GM19099 (cell line): ENCODE results near the gene PEPD.

Experiments
- POLR2A ChIP-seq: IDR thresholded peaks from 3 replicates; pipeline ENCODE4 v1.6.1; 2011; ENCODE audit warnings: low read depth; ENCODE audit not compliant: insufficient read length; ENCODE audit errors: extremely low read depth

Gene PEPD

DNA sequence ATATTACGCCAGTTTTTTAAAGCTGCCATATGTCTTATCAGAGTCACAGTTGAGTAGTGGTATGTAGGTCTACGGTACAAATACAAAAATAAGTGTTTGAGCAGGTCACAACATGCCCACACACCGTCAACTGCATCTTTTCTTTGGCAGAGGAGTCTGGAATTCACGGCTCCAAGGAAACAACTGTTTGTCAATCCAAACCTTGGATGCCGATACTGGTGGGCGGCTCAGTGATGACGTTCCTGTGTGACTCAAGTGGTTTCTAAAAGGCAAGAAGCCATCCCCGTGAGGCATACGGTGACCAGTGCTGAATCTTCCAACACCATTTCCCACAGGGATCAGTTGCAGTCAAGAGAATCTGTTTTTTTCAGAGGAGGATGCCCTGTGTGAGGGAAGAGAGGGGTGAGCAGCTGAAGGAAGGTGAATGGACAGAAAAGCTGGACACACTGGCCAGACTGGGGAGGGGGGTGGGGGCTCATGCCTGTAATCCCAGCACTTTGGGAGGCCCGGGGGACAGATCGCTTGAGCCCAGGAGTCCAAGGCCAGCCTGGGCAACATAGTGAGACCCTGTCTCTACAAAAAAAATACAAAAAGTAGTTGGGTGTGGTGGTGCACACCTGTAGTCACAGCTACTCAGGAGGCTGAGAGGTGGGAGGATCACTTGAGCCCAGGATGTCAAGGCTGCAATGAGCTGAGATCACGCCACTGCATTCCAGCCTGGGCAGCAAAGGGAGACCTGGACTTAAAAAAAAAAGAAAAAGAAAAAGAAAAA is 170.9 kb downstream of the PEPD start:
- TF ChIP-seq POLR2A: no peak

DNA sequence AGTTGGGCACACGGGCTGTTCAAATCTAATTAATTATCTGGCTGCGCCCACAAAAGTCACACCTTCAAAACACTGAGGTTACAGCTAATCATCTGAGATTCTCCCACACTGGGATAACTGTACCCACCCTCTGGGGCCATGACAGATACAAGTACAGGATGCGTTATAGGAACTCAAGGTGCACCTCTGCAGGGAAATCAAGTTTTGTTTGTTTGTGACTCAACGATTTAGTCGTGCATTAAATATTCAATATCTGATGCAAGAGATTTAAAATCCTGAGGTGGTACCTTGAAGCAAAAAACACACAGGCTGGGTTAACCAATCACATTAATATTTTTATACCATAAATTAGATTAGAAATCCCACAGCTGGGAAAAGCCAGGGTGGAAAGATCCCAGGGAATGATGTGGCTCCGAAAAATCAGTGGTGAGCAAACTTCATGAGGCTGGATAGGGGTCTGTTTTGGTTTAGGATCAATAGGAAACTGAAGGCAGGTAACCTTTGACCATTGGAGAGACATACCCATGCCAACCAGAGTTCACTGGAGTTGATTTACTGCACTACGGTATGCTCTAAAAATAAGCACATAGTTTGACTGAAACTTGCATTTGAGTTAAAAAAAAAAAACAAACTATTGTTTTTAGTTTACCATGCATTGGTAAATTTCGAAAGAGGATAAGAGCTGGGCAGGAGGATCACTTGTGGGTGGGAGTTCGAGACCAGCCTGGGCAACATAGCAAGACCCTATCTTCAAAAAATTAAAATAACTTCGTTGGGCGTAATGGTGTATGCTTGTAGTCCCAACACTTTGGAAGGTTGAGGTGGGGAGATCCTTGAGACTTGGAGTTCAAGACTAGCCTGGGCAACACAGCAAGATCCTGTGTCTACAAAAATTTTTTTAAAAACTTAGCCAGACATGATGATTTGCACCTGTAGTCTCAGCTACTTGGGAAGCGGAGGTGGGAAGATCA is 172.0 kb downstream of the PEPD start:
- TF ChIP-seq POLR2A: no peak

DNA sequence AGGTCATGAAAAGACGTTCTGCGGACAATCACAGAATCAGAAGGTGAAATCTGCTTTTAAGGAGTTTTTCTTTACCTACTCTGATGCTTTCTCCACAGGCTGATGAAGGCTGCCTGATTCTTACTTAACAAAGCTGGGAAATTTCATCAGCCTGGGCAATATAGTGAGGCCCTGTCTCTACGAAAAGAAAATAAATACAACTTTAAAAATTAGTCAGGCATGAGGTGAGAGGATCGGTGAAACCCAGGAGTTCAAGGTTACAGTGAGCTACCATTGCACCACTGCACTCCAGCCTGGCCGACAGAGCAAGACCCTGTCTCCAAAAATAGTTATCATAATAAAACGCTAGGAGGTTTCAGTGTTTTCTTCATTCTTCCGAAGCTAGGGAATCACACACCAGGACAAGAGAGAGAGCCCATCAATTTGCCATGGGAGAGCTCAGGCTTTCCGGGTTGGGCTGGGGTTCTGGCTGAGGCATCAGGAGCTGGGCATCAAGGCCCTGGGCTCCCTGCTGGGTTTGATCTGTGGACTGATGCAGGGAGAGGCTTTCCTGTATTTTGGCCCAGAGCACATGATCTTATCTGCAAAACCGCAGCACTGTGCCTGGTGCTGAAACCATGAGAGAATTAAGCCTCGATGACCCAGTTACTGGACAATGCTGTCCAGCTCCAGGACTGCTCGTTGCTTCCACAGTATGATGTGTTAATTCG is 173.1 kb downstream of the PEPD start:
- no peak for TF ChIP-seq POLR2A

DNA sequence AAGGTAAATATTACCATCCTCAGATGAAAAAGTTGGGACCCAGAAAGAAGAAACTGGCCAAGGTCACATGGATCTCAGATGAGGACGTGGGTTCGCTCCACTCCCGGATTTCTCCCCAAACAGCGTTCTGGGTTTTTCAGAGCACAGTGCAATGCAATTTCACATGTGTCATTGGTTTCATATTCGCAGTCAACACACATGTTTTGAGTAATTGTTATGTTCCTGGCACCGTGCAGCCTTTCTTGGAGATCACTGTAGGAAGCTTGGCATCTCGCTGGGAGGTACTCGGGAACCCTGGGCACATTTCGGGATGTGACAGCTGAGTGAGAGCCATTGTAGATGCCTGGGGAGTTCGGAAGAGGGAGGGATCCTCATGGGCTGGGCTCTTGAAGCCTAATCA is 174.3 kb downstream of the PEPD start:
- no peak for TF ChIP-seq POLR2A

DNA sequence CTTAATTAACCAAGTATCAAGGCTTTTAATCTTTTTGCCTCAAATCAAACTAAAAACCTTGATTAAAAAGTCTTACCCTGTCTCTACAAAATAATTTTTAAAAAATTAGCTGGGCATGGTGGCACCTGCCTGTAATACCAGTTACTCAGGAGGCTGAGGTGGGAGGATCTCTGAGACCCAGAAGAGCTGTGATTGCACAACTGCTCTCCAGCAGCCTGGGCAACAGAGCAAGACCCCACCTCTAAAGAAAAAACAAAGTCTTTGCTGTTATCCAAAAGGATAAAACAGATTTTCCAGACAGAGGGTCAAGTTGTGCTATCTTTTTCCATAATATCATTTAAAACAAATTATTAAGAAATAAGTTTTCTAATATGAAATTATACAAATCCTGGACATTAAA is 174.9 kb downstream of the PEPD start:
- no peak for TF ChIP-seq POLR2A

DNA sequence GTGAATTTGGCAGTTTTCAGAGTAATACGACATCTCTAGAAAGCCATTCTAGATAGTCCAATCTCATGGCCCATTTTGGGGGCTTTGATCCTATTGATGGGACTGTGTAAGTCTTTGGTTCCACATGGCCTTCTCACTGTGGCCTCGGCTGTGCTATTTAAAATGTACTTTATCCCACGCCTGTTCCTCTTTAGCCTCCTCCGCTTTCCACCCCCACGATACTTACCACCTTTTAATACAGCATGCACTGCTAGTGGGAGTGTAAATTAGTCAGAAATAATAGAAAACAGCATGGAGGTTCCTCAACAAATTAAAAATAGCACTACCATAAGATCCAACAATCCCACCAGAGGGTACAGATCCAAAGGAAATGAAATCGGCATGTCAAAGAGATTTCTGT is 176.4 kb downstream of the PEPD start:
- TF ChIP-seq POLR2A: no peak

DNA sequence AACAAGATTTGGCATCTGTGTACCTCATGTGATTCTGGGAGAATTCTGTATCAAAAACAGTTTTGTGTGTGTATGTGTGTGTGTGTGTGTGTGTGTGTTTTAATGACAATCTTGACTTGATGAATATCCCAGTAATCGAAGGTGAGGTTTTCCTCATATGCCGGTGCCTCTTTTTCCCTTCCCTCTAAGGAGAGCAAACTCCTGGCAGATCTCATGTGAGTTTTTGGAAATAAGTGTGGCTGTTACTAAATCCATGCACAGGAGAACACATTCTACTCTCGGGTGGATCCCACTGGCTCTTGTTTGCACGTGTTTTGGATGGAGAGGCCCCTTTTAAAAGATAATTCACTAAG is 177.0 kb downstream of the PEPD start:
- no peak for TF ChIP-seq POLR2A

DNA sequence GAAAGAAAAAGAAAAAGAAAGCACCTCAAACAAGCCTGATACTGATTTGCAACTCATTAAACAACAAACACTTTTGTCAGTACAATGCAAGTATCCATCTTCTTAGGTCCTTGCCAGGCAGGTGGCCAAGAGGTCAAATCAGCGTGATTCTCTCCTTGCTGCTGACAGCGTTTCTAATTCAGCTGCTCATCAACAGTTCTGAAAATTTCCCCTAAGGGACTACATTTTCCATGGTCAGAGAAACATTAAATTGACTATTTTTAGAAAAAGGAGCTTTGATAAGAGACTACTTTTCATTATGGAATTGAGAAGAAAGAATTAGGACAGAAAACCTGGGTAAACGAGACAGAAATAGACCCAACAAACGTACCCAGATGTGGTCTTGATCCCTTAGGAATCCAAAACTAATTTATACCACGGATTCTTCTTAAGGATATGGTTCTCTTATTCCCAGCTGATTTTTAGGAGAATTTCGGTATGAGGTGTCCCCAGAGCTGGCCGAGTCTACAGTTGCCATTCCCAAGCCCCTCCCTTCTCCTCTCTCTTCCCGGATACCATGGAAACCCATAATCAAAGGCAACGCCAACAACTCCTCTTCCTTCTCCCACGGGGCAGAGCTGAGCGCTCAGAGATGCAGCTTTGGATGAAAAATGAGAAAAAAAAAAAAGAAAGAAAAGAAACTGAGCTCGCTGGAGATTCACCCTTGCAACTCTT is 177.6 kb downstream of the PEPD start:
- TF ChIP-seq POLR2A: no peak

DNA sequence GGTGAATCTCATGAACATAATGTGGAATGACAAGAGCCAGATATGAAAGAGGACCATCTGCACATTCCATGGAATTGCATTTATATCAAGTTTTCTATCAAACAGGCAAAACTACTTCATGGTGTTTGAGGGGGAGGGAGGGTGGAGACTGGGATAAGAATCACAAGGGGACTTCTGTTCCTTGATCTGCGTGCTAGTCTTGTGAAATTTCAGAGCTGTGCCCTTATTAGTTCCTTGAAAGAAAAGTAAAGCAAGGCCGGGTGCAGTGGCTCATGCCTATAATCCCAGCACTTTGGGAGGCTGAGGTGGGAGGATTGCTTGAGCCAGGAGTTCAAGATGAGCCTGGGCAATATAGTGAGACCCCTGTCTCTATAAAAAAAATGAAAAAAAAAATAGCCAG is 178.3 kb downstream of the PEPD start:
- no peak for TF ChIP-seq POLR2A

DNA sequence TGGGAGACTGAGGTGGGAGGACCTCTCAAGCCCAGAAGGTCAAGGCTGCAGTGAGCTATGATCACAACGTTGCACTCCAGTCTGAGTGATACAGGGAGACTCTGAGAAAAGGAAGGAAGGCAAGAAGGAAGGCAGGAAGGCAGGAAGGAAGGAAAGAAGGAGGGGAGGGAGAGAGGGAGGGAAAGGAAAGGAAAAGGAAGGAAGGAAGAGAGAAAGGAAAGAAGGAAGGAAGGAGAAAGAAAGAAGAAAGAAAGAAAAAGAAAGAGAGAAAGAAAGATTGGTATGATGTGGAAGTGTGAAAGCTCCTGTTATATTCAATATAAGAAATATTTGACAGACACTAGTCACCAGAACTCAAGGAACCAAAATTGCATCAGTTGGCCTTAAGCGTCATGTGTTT is 180.6 kb downstream of the PEPD start:
- no peak for TF ChIP-seq POLR2A

DNA sequence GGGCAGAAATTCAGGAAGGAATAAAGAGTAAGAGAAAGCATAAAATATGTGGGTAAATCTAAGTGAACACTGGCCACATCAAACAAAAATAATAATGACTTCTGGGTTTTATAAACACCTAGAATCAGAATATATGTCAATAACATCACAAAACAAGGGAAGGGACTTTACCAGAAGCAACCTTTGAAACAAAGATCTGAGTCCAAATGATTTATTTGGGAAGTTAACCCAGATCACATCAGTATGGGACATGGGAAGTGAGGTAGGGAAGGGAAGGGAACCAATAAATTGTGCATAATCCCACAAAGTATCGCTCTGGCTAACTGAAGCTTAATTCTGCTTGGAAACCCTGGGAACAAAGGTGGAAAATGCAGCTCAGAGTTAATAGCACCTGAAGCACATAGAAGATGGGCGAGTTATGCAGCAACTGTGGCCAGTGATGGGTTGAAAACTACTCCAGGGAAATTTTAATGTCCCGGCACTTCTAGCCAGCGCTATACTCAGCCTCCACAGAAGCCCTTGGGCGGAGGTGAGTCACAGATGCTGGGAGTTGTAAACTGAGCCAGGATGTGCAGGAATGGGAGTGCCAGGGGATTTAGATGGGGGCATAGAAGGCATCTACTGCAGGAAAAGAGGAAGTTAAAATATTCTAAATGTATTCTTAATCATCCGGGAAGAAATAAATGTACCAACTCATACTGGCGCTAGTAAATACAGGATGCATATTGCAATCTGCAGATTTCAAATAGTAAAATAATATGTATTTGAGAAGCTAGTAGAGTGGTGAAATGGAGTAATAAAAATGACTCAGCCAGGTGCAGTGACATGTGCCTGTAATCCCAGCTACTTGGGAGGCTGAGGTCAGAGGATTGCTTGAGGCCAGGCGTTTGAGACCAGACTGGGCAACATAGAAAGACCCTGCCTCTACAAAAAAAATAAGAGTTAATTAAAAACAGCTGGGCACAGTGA is 182.3 kb downstream of the PEPD start:
- no peak for TF ChIP-seq POLR2A
